Dermis microvascular lymphatic vessel endothelial cell (primary cell): ENCODE measurements around the gene C12orf57. TPM values are rescaled to one million over a fixed set of nuclear protein-coding genes. Genes with fewer than 3 reads are reported as not detected.

Source experiments
- DNase-seq, 2 donors: peaks; one replicate each; pipeline versions ENCODE4 v3.0.0 to v3.0.0-alpha.2; 2010; ENCODE audit warnings: low read depth in 2 of 2
- total RNA-seq: library from RNA; depleted of rRNA; stranded (reverse); fragments of >200 nt; gene quantifications from 2 replicates; pipeline ENCODE4 v1.2.1, GENCODE V29; 2014

C12orf57 gene
- total RNA-seq, 1 donor from 2014 or later = 88.7 TPM

DNA sequence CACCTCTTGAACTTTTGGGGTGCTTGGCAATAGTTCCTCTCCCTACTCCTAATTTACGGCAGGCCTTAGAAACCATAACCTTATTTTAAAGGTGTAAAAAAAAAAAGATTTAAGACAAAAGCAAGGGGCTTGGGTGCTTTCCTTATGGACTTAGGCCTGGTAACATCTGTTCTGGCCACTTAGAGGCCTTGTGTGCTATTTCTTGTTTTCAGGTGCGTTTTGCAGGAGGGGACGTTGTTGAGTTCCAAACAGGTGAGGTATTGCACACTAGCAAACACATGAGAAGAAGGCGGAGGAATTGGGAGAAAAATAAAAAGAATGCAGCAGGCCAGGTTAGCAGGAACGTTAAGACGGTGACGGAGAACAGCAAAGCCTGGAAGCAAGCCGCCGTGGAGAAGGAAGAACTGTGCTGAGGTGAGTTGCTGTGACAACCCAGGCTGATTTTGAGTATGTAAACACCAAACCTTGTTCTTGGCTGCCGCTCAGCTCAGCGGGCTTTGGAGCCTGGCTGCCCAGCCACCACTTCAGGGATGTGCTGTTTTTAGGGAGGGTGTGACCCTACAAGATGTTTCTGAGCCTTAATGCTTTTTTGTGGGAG lies 44.2 kb downstream of the C12orf57 start:
- no peak for DNase-seq

Other genes with a start within 250 kb of the C12orf57 start
- gene PIANP, start 243.2 kb upstream of the C12orf57 start, total RNA-seq = not detected in 2 replicates
- gene COPS7A, start 220.0 kb upstream of the C12orf57 start, total RNA-seq = 35.8 and 50.4 TPM in 2 replicates
- 76.4 and 115 TPM in 2 replicates for gene MLF2, start 190.9 kb upstream of the C12orf57 start, total RNA-seq
- 43.3 and 50.8 TPM in 2 replicates for gene PTMS, start 177.7 kb upstream of the C12orf57 start, total RNA-seq
- under 0.01 and 0.13 TPM in 2 replicates for gene LAG3, start 171.5 kb upstream of the C12orf57 start, total RNA-seq
- gene CD4, start 154.5 kb upstream of the C12orf57 start, total RNA-seq = not detected in 2 replicates
- gene GPR162, start 122.2 kb upstream of the C12orf57 start, total RNA-seq = 0.51 and 0.76 TPM in 2 replicates
- 18.2 and 22.6 TPM in 2 replicates for gene P3H3, start 115.6 kb upstream of the C12orf57 start, total RNA-seq
- 0.13 and 0.25 TPM in 2 replicates for gene GNB3, start 103.1 kb upstream of the C12orf57 start, total RNA-seq
- gene CDCA3, start 92.7 kb upstream of the C12orf57 start, total RNA-seq = 5.7 and 11.8 TPM in 2 replicates
- gene USP5, start 91.9 kb upstream of the C12orf57 start, total RNA-seq = 82.5 and 83.7 TPM in 2 replicates
- gene TPI1, start 76.5 kb upstream of the C12orf57 start, total RNA-seq = 778 and 977 TPM in 2 replicates
- 2.9 and 3.3 TPM in 2 replicates for gene SPSB2, start 70.7 kb upstream of the C12orf57 start, total RNA-seq
- gene LRRC23, start 39.2 kb upstream of the C12orf57 start, total RNA-seq = 2.0 and 2.1 TPM in 2 replicates
- gene ENO2, start 29.4 kb upstream of the C12orf57 start, total RNA-seq = 1.0 and 1.4 TPM in 2 replicates
- 5.1 and 12.1 TPM in 2 replicates for gene ATN1, start 16.1 kb upstream of the C12orf57 start, total RNA-seq
- not detected in 2 replicates for gene RNU7-1, start 206 bp upstream of the C12orf57 start, total RNA-seq
- 2.4 and 2.6 TPM in 2 replicates for gene PTPN6, start 7.3 kb downstream of the C12orf57 start, total RNA-seq
- 158 and 184 TPM in 2 replicates for gene PHB2, start 26.6 kb downstream of the C12orf57 start, total RNA-seq
- 30.2 and 30.8 TPM in 2 replicates for gene EMG1, start 26.9 kb downstream of the C12orf57 start, total RNA-seq
- gene LPCAT3, start 74.5 kb downstream of the C12orf57 start, total RNA-seq = 9.7 and 11.3 TPM in 2 replicates
- 0.13 TPM in 2 replicates for gene C1S, start 116.7 kb downstream of the C12orf57 start, total RNA-seq
- 0.77 and 1.1 TPM in 2 replicates for gene C1R, start 148.4 kb downstream of the C12orf57 start, total RNA-seq
- 13.4 and 15.6 TPM in 2 replicates for gene C1RL, start 165.2 kb downstream of the C12orf57 start, total RNA-seq
- 0.26 and 0.38 TPM in 2 replicates for gene RBP5, start 184.9 kb downstream of the C12orf57 start, total RNA-seq
- 15.0 and 29.0 TPM in 2 replicates for gene CLSTN3, start 186.3 kb downstream of the C12orf57 start, total RNA-seq
- gene PEX5, start 245.7 kb downstream of the C12orf57 start, total RNA-seq = 31.6 and 33.0 TPM in 2 replicates